Ishikawa (cell line): ENCODE data around the gene CPA5.

Source experiments
- CEBPB ChIP-seq: IDR thresholded peaks from 2 replicates; pipeline ENCODE4 v1.6.1; 2012
- CREB1 ChIP-seq: IDR thresholded peaks from 2 replicates; pipeline ENCODE4 v1.6.1; 2012; ENCODE audit warnings: low read depth
- EGR1 ChIP-seq: IDR thresholded peaks from 2 replicates; pipeline ENCODE4 v1.6.1; 2012
- EP300 ChIP-seq: IDR thresholded peaks from 2 replicates; pipeline ENCODE4 v1.6.1; 2012; ENCODE audit warnings: borderline replicate concordance
- FOXM1 ChIP-seq: IDR thresholded peaks from 2 replicates; pipeline ENCODE4 v1.6.1; 2012; ENCODE audit warnings: low read depth, borderline replicate concordance
- NFIC ChIP-seq: IDR thresholded peaks from 2 replicates; pipeline ENCODE4 v1.6.1; 2012
- RAD21 ChIP-seq: IDR thresholded peaks from 2 replicates; pipeline ENCODE4 v1.6.1; 2012; ENCODE audit warnings: low read depth
- TAF1 ChIP-seq: IDR thresholded peaks from 2 replicates; pipeline ENCODE4 v1.6.1; 2012; ENCODE audit warnings: low read depth, mild to moderate bottlenecking
- TCF12 ChIP-seq: IDR thresholded peaks from 2 replicates; pipeline ENCODE4 v1.6.1; 2012; ENCODE audit warnings: low read depth
- TEAD4 ChIP-seq: IDR thresholded peaks from 2 replicates; pipeline ENCODE4 v1.6.1; 2012
- YY1 ChIP-seq: IDR thresholded peaks from 2 replicates; pipeline ENCODE4 v1.6.1; 2012; ENCODE audit warnings: low read depth
- ZBTB7A ChIP-seq: IDR thresholded peaks from 2 replicates; pipeline ENCODE4 v1.6.1; 2012; ENCODE audit warnings: low read depth
- TF ChIP-seq, protein P1 (sequence below): IDR thresholded peaks from 2 replicates; pipeline ENCODE4 v1.6.1; 2012
- TF ChIP-seq, protein P2 (sequence below): IDR thresholded peaks from 2 replicates; pipeline ENCODE4 v1.6.1; 2012; ENCODE audit warnings: low read depth, mild to moderate bottlenecking
- TF ChIP-seq, protein P3 (sequence below): IDR thresholded peaks from 2 replicates; pipeline ENCODE4 v1.6.1; 2012

CPA5 gene

DNA sequence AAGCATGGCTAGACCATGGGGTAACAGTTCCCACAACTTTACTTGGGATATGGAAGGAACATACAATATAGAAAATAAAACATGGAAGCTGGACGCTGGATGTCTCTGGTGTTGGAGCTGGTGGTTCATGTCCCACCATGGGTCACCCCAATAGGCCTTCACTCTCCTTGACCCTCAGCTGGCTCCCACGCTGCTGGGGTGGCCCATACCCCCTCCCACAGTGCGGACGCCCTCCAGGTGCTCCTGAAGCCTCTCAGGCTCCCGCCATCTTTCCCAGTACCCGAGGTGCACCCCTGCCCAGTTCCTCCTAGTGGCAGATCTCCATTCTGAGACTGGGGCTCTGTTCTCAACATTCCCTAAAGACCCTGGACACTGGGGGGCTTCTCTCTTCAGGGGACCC lies 29.9 kb downstream of the CPA5 start:
- TF ChIP-seq, protein P1, sequence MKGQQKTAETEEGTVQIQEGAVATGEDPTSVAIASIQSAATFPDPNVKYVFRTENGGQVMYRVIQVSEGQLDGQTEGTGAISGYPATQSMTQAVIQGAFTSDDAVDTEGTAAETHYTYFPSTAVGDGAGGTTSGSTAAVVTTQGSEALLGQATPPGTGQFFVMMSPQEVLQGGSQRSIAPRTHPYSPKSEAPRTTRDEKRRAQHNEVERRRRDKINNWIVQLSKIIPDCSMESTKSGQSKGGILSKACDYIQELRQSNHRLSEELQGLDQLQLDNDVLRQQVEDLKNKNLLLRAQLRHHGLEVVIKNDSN = no peak
- TF ChIP-seq YY1 (no peak), EGR1 (no peak), CEBPB (no peak), RAD21 (no peak), ZBTB7A (no peak), TCF12 (no peak), TEAD4 (no peak), NFIC (no peak), CREB1 (no peak), TAF1 (no peak), EP300 (no peak), FOXM1 (no peak)
- TF ChIP-seq, protein P2, sequence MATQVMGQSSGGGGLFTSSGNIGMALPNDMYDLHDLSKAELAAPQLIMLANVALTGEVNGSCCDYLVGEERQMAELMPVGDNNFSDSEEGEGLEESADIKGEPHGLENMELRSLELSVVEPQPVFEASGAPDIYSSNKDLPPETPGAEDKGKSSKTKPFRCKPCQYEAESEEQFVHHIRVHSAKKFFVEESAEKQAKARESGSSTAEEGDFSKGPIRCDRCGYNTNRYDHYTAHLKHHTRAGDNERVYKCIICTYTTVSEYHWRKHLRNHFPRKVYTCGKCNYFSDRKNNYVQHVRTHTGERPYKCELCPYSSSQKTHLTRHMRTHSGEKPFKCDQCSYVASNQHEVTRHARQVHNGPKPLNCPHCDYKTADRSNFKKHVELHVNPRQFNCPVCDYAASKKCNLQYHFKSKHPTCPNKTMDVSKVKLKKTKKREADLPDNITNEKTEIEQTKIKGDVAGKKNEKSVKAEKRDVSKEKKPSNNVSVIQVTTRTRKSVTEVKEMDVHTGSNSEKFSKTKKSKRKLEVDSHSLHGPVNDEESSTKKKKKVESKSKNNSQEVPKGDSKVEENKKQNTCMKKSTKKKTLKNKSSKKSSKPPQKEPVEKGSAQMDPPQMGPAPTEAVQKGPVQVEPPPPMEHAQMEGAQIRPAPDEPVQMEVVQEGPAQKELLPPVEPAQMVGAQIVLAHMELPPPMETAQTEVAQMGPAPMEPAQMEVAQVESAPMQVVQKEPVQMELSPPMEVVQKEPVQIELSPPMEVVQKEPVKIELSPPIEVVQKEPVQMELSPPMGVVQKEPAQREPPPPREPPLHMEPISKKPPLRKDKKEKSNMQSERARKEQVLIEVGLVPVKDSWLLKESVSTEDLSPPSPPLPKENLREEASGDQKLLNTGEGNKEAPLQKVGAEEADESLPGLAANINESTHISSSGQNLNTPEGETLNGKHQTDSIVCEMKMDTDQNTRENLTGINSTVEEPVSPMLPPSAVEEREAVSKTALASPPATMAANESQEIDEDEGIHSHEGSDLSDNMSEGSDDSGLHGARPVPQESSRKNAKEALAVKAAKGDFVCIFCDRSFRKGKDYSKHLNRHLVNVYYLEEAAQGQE = no peak
- TF ChIP-seq, protein P3, sequence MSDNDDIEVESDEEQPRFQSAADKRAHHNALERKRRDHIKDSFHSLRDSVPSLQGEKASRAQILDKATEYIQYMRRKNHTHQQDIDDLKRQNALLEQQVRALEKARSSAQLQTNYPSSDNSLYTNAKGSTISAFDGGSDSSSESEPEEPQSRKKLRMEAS = no peak

DNA sequence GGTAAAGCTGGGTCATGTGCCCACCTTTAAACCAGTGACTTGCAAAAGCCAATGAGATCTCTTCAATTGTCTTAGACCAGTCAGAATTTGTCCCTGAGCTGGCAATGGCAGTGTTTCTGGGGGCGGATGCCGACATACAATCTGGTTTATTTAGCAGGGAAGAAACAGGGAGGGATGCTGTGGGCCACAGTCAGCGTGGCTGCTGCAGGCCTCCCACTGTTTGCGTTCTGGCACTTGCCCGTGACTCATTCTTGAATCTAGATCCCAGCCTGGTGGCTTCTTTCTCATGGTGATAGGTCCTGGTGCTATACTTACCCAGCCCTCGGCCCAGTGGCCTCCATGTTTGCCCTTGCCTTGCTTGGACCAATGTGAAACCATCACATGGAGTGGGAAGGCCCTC lies 32.6 kb downstream of the CPA5 start:
- TF ChIP-seq YY1 (no peak), TCF12 (no peak), FOXM1 (no peak), TEAD4 (no peak), NFIC (no peak), CEBPB (no peak), ZBTB7A (no peak), EGR1 (no peak), EP300 (no peak), TAF1 (no peak), RAD21 (no peak), CREB1 (no peak)
- TF ChIP-seq, protein P2 = no peak
- TF ChIP-seq, protein P3 = no peak
- TF ChIP-seq, protein P1 = no peak

DNA sequence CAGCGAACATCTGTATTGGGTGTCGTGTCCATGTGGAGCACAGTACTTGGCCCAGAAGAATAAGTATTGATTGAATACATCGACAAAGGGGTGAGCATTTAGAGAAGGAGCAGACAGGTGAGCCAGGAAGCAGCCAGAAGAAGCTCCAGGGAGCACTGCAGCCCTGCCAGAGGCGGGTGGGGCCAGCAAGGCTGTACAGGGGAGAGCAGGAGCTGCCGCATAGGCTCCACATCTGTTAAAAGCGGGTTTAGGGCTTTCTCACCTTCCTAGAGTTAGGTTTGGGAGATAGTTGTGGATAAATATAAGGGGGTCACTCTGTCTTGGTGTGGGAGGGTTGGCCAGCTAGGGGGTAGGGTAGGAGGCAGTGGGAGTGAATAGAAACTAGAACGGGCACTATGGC lies 34.4 kb downstream of the CPA5 start:
- no peak for TF ChIP-seq ZBTB7A
- TF ChIP-seq CEBPB = no peak
- TF ChIP-seq YY1 = no peak
- no peak for TF ChIP-seq CREB1
- TF ChIP-seq RAD21 = no peak
- no peak for TF ChIP-seq EGR1
- TF ChIP-seq, protein P2 = no peak
- no peak for TF ChIP-seq TCF12
- TF ChIP-seq TEAD4 = no peak
- TF ChIP-seq EP300 = no peak
- no peak for TF ChIP-seq NFIC
- TF ChIP-seq FOXM1 = no peak
- TF ChIP-seq TAF1 = no peak
- TF ChIP-seq, protein P3 = no peak
- TF ChIP-seq, protein P1 = no peak

DNA sequence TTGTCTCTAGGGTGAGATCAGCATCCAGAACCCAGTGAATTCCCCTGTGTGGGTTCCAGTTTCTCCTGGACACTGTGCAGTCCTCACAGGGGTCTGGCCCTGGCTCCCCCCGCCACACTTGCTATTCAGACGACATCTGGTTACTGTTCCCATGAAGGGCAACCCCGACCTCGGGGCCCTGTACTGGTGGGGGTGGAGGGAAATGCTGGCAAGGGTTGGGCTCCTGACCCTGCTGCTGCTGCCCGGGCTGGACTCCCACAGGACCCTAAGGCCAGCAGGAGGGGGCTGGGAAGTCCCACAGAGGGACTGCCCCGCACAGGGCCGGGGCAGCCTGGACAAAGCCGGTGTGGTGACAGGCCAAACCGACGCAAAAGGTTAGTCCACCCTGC lies 34.9 kb downstream of the CPA5 start:
- TF ChIP-seq TCF12 = no peak
- no peak for TF ChIP-seq TAF1
- TF ChIP-seq CREB1 = no peak
- no peak for TF ChIP-seq ZBTB7A
- no peak for TF ChIP-seq RAD21
- no peak for TF ChIP-seq NFIC
- TF ChIP-seq FOXM1 = no peak
- no peak for TF ChIP-seq YY1
- no peak for TF ChIP-seq EGR1
- TF ChIP-seq, protein P1 = no peak
- no peak for TF ChIP-seq CEBPB
- no peak for TF ChIP-seq TEAD4
- TF ChIP-seq, protein P3 = no peak
- TF ChIP-seq EP300 = no peak
- TF ChIP-seq, protein P2 = no peak
